Neural cell (in vitro differentiated cells): Measurements from ENCODE around the gene RIPOR1. TPM values are rescaled to one million over a fixed set of nuclear protein-coding genes. Genes with fewer than 3 reads are reported as not detected.

Source experiments
- H2AFZ ChIP-seq: fragments of 200-600, 300-800 bp; sonication (generic), shearing (Covaris generic); 2 replicates; pipeline ENCODE4 v1.6.0; 2014; ENCODE audit warnings: low read depth, mild to moderate bottlenecking, antibody characterized with exemption, low read length, moderate library complexity
- H3F3A ChIP-seq: fragments of 200-600 bp; shearing (Covaris generic); 2 replicates; pipeline ENCODE4 v1.6.1; 2016; ENCODE audit warnings: mild to moderate bottlenecking, moderate library complexity, mixed read lengths, antibody characterized with exemption, low read length; ENCODE audit not compliant: insufficient read depth, poor library complexity, severe bottlenecking
- H3K27ac ChIP-seq: fragments of 200-600, 300-800 bp; sonication (generic), shearing (Covaris generic); 2 replicates; pipeline ENCODE4 v1.5.1; 2014; ENCODE audit warnings: mild to moderate bottlenecking, low read length, moderate library complexity
- H3K27me3 ChIP-seq: fragments of 300-800, 200-600 bp; sonication (generic), shearing (Covaris generic); 2 replicates; pipeline ENCODE4 v1.6.0; 2014; ENCODE audit warnings: mild to moderate bottlenecking, low read depth, low read length, moderate library complexity; ENCODE audit not compliant: insufficient read depth
- H3K36me3 ChIP-seq: fragments of 300-800, 200-600 bp; sonication (generic), shearing (Covaris generic); 2 replicates; pipeline ENCODE4 v1.5.1; 2014; ENCODE audit warnings: mild to moderate bottlenecking, antibody characterized with exemption, low read length, moderate library complexity; ENCODE audit not compliant: insufficient read depth
- H3K4me2 ChIP-seq: fragments of 300-800, 200-600 bp; sonication (generic), shearing (Covaris generic); 2 replicates; pipeline ENCODE4 v1.6.0; 2014; ENCODE audit warnings: mild to moderate bottlenecking, low read length
- H3K4me3 ChIP-seq: fragments of 300-800, 200-600 bp; sonication (generic), shearing (Covaris generic); 2 replicates; pipeline ENCODE4 v1.5.1; 2014; ENCODE audit warnings: mild to moderate bottlenecking, low read length, moderate library complexity
- H3K79me2 ChIP-seq: fragments of 200-600 bp; shearing (Covaris generic); replicated peaks from 2 replicates; pipeline ENCODE4 v1.6.0; 2014; ENCODE audit warnings: mild to moderate bottlenecking, low read length, moderate library complexity; ENCODE audit not compliant: insufficient read depth
- H3K9ac ChIP-seq: fragments of 300-800, 200-600 bp; sonication (generic), shearing (Covaris generic); 2 replicates; pipeline ENCODE4 v1.6.1; 2016; ENCODE audit warnings: mild to moderate bottlenecking, low read length, mixed read lengths
- H3K9me2 ChIP-seq: fragments of 200-600 bp; shearing (Covaris generic); 2 replicates; pipeline ENCODE4 v1.6.1; 2016; ENCODE audit warnings: mild to moderate bottlenecking, low read length, mixed read lengths; ENCODE audit not compliant: insufficient read depth
- H3K9me3 ChIP-seq: fragments of 200-600, 300-800 bp; sonication (generic), shearing (Covaris generic); 2 replicates; pipeline ENCODE4 v1.6.1; 2016; ENCODE audit warnings: mild to moderate bottlenecking, mixed run types, low read length, moderate library complexity, mixed read lengths
- H4K20me1 ChIP-seq: fragments of 200-600 bp; shearing (Covaris generic); 2 replicates; pipeline ENCODE4 v1.6.1; 2016; ENCODE audit warnings: mild to moderate bottlenecking, mixed run types; ENCODE audit not compliant: insufficient read depth
- EP300 ChIP-seq: fragments of 450-650 bp; conservative IDR thresholded peaks from 2 replicates; pipeline ENCODE4 v1.6.1; 2014; ENCODE audit warnings: antibody characterized with exemption, mild to moderate bottlenecking, moderate library complexity; ENCODE audit not compliant: poor library complexity, severe bottlenecking
- EZH2 ChIP-seq: fragments of 200-600, 300-800 bp; shearing (Covaris generic), sonication (generic); IDR thresholded peaks from 2 replicates; pipeline ENCODE4 v1.6.1; 2014; ENCODE audit warnings: antibody characterized with exemption, low read length, borderline replicate concordance, mild to moderate bottlenecking; ENCODE audit not compliant: insufficient read depth, poor library complexity, severe bottlenecking
- MXI1 ChIP-seq: fragments of 450-650 bp; conservative IDR thresholded peaks from 2 replicates; pipeline ENCODE4 v1.6.1; 2014; ENCODE audit warnings: antibody characterized with exemption, mild to moderate bottlenecking; ENCODE audit not compliant: poor library complexity, severe bottlenecking
- POLR2AphosphoS5 ChIP-seq: IDR thresholded peaks from 2 replicates; pipeline ENCODE4 v1.6.1; 2012
- RAD21 ChIP-seq: fragments of 450-650 bp; conservative IDR thresholded peaks from 2 replicates; pipeline ENCODE4 v1.6.1; 2014; ENCODE audit warnings: antibody characterized with exemption, mild to moderate bottlenecking, moderate library complexity
- SMC3 ChIP-seq: fragments of 450-650 bp; conservative IDR thresholded peaks from 2 replicates; pipeline ENCODE4 v1.6.1; 2014; ENCODE audit warnings: antibody characterized with exemption, mild to moderate bottlenecking, moderate library complexity; ENCODE audit not compliant: poor library complexity
- TAF1 ChIP-seq: IDR thresholded peaks from 2 replicates; pipeline ENCODE4 v1.6.1; 2012; ENCODE audit warnings: low read depth
- polyA plus RNA-seq: library from polyadenylated mRNA; depleted of rRNA; stranded (reverse); fragments of >200 nt; gene quantifications from 2 replicates; pipeline ENCODE4 v1.2.3, GENCODE V29; 2014
- TF ChIP-seq, protein P1 (sequence below): IDR thresholded peaks from 2 replicates; pipeline ENCODE4 v1.6.1; 2012; ENCODE audit warnings: borderline replicate concordance
- TF ChIP-seq, protein P2 (sequence below): fragments of 450-650 bp; IDR thresholded peaks from 2 replicates; pipeline ENCODE4 v1.5.1; 2014; ENCODE audit warnings: antibody characterized with exemption, mild to moderate bottlenecking, moderate library complexity; ENCODE audit not compliant: poor library complexity, severe bottlenecking

Gene RIPOR1
- polyA plus RNA-seq, 1 donor from 2014 or later = 13.2 TPM

GRCh38 chr16:67593701-67594100 lies 65.1 kb downstream of the RIPOR1 start:
- peaks cover 30% of the 10 kb centered on the region for H3K79me2 ChIP-seq
- no peak overlapping the region for H3K4me2 ChIP-seq
- H2AFZ ChIP-seq = no peak overlapping the region
- no peaks in the 10 kb centered on the region for H3F3A ChIP-seq
- H4K20me1 ChIP-seq = no peaks in the 10 kb centered on the region
- no peak overlapping the region for H3K27ac ChIP-seq
- no peaks in the 10 kb centered on the region for H3K36me3 ChIP-seq
- no peak for TF ChIP-seq EZH2
- H3K9me3 ChIP-seq = no peaks in the 10 kb centered on the region
- no peaks in the 10 kb centered on the region for H3K9me2 ChIP-seq
- H3K4me3 ChIP-seq = no peak overlapping the region
- no peaks in the 10 kb centered on the region for H3K27me3 ChIP-seq
- no peak overlapping the region for H3K9ac ChIP-seq

DNA sequence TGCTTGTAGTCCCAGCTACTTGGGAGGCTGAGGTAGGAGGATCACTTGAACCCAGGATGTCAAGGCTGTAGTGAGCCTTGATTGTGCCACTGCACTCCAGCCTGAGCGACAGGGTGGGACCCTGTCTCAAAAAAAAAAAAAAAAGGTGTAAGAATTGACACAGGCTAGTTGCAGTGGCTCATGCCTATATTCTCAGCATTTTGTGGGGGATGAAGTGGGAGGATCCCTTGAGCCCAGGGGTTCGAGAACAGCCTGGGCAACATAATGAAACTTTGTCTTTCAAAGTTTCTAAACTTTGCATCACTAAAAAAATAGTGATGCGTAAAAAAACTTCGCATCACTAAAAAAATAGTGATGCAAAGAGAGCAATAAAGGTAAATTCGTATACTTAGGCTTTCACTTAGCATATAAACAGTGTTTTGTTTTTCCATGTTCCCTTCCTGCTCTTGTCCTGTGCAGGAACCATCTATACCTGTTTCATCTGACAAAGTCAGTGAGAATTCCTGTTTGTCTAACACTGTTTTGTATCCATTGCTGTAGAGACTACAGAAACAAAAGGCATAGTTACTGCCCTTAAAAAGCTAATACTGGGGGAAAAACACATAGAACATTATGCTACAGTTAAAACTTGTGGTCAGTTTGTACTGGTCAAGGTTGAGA lies 65.8 kb downstream of the RIPOR1 start:
- Histone ChIP-seq H3F3A (no peaks in the 10 kb centered on the region), H3K27ac (no peak overlapping the region), H3K9me2 (no peaks in the 10 kb centered on the region), H4K20me1 (no peaks in the 10 kb centered on the region), H3K9me3 (no peaks in the 10 kb centered on the region), H3K4me2 (no peak overlapping the region), H3K36me3 (no peaks in the 10 kb centered on the region), H3K9ac (no peak overlapping the region), H2AFZ (no peak overlapping the region), H3K4me3 (no peak overlapping the region), H3K79me2 (peaks cover 30% of the 10 kb centered on the region), H3K27me3 (no peaks in the 10 kb centered on the region)
- TF ChIP-seq EZH2 = no peak
- no peak for TF ChIP-seq POLR2AphosphoS5
- TF ChIP-seq EP300 = no peak
- no peak for TF ChIP-seq TAF1
- TF ChIP-seq SMC3 = no peak
- TF ChIP-seq, protein P1, sequence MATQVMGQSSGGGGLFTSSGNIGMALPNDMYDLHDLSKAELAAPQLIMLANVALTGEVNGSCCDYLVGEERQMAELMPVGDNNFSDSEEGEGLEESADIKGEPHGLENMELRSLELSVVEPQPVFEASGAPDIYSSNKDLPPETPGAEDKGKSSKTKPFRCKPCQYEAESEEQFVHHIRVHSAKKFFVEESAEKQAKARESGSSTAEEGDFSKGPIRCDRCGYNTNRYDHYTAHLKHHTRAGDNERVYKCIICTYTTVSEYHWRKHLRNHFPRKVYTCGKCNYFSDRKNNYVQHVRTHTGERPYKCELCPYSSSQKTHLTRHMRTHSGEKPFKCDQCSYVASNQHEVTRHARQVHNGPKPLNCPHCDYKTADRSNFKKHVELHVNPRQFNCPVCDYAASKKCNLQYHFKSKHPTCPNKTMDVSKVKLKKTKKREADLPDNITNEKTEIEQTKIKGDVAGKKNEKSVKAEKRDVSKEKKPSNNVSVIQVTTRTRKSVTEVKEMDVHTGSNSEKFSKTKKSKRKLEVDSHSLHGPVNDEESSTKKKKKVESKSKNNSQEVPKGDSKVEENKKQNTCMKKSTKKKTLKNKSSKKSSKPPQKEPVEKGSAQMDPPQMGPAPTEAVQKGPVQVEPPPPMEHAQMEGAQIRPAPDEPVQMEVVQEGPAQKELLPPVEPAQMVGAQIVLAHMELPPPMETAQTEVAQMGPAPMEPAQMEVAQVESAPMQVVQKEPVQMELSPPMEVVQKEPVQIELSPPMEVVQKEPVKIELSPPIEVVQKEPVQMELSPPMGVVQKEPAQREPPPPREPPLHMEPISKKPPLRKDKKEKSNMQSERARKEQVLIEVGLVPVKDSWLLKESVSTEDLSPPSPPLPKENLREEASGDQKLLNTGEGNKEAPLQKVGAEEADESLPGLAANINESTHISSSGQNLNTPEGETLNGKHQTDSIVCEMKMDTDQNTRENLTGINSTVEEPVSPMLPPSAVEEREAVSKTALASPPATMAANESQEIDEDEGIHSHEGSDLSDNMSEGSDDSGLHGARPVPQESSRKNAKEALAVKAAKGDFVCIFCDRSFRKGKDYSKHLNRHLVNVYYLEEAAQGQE = no peak
- no peak for TF ChIP-seq RAD21
- no peak for TF ChIP-seq MXI1
- TF ChIP-seq, protein P2, sequence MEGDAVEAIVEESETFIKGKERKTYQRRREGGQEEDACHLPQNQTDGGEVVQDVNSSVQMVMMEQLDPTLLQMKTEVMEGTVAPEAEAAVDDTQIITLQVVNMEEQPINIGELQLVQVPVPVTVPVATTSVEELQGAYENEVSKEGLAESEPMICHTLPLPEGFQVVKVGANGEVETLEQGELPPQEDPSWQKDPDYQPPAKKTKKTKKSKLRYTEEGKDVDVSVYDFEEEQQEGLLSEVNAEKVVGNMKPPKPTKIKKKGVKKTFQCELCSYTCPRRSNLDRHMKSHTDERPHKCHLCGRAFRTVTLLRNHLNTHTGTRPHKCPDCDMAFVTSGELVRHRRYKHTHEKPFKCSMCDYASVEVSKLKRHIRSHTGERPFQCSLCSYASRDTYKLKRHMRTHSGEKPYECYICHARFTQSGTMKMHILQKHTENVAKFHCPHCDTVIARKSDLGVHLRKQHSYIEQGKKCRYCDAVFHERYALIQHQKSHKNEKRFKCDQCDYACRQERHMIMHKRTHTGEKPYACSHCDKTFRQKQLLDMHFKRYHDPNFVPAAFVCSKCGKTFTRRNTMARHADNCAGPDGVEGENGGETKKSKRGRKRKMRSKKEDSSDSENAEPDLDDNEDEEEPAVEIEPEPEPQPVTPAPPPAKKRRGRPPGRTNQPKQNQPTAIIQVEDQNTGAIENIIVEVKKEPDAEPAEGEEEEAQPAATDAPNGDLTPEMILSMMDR = no peak

DNA sequence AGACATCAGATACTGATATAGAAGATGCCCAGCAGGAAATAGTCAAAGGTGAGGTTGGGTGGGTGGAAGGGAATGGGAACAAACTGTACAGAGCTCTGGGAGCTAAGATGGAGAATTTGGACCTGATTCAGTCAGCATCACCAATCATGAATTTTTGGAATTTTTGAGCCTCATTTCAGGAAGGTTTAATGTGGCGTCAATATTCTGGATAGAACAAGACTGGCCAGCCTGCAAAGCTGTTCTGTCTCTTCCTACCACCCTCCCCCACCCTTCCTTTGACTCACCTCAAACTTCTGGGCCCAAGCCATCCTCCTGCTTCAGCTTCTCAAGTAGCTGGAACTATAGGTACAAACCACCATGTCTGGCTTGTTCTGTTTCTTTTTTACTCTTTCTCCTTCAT lies 66.3 kb downstream of the RIPOR1 start:
- peaks cover 34% of the 10 kb centered on the region for H3K79me2 ChIP-seq
- TF ChIP-seq EP300 (no peak), EZH2 (no peak), POLR2AphosphoS5 (no peak), MXI1 (no peak), SMC3 (no peak), TAF1 (no peak), RAD21 (no peak)
- TF ChIP-seq, protein P1 = no peak
- TF ChIP-seq, protein P2 = no peak
- H3K36me3 ChIP-seq = no peaks in the 10 kb centered on the region
- H3F3A ChIP-seq = no peaks in the 10 kb centered on the region
- no peaks in the 10 kb centered on the region for H3K9me2 ChIP-seq
- no peak overlapping the region for H3K4me3 ChIP-seq
- no peaks in the 10 kb centered on the region for H4K20me1 ChIP-seq
- H3K9ac ChIP-seq = no peak overlapping the region
- H3K9me3 ChIP-seq = no peaks in the 10 kb centered on the region
- H3K27ac ChIP-seq = no peak overlapping the region
- H2AFZ ChIP-seq = no peak overlapping the region
- H3K4me2 ChIP-seq = no peak overlapping the region
- no peaks in the 10 kb centered on the region for H3K27me3 ChIP-seq
